Measurements from ENCODE around the gene BHMT2. TPM values are rescaled to one million over a fixed set of nuclear protein-coding genes. Genes with fewer than 3 reads are reported as not detected.

Gene BHMT2
- total and polyA plus RNA-seq, 2 experiments from 2014 or later = 1.7 to 1.9 TPM

DNA sequence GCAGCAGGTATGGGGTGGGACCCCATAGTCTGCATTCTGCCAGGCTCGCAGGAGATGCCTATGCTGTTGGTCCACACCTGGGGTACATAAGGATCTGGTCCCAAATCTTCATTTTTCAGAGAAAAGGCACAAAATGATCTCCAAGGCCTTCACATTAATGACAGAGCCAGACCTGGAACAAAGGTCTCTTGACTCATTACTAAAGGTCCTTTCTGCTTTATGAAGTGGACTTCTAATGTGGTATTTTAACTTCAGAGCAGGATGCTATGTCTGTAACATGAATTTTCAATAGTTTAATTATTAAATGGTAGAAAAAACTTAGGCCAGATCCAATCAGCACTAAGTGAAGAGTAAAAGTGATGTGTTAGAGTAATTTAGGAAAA, 38.1 kb upstream of the BHMT2 start:
- H3K36me3 ChIP-seq (ENCODE audit: insufficient read depth) = no peaks in the 10 kb centered on the region
- no peak overlapping the region for H3K4me3 ChIP-seq
- H3K27me3 ChIP-seq (ENCODE audit: insufficient read depth) = no peaks in the 10 kb centered on the region
- H4K20me1 ChIP-seq (replicated peaks; ENCODE audit: insufficient read depth) = no peaks in the 10 kb centered on the region
- TF ChIP-seq, protein P1, sequence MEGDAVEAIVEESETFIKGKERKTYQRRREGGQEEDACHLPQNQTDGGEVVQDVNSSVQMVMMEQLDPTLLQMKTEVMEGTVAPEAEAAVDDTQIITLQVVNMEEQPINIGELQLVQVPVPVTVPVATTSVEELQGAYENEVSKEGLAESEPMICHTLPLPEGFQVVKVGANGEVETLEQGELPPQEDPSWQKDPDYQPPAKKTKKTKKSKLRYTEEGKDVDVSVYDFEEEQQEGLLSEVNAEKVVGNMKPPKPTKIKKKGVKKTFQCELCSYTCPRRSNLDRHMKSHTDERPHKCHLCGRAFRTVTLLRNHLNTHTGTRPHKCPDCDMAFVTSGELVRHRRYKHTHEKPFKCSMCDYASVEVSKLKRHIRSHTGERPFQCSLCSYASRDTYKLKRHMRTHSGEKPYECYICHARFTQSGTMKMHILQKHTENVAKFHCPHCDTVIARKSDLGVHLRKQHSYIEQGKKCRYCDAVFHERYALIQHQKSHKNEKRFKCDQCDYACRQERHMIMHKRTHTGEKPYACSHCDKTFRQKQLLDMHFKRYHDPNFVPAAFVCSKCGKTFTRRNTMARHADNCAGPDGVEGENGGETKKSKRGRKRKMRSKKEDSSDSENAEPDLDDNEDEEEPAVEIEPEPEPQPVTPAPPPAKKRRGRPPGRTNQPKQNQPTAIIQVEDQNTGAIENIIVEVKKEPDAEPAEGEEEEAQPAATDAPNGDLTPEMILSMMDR (conservative IDR thresholded peaks at IDR 0.05; ENCODE audit: low read depth in 2 of 2) = no peak
- TF ChIP-seq ZNF114 (CRISPR knock-in tag; IDR thresholded peaks at IDR 0.05) (no peak), EZH2phosphoT487 (IDR thresholded peaks at IDR 0.05; ENCODE audit: unreplicated experiment) (no peak), ZNF331 (CRISPR knock-in tag; IDR thresholded peaks at IDR 0.05; ENCODE audit: low read depth) (no peak)
- TF ChIP-seq, protein P2, sequence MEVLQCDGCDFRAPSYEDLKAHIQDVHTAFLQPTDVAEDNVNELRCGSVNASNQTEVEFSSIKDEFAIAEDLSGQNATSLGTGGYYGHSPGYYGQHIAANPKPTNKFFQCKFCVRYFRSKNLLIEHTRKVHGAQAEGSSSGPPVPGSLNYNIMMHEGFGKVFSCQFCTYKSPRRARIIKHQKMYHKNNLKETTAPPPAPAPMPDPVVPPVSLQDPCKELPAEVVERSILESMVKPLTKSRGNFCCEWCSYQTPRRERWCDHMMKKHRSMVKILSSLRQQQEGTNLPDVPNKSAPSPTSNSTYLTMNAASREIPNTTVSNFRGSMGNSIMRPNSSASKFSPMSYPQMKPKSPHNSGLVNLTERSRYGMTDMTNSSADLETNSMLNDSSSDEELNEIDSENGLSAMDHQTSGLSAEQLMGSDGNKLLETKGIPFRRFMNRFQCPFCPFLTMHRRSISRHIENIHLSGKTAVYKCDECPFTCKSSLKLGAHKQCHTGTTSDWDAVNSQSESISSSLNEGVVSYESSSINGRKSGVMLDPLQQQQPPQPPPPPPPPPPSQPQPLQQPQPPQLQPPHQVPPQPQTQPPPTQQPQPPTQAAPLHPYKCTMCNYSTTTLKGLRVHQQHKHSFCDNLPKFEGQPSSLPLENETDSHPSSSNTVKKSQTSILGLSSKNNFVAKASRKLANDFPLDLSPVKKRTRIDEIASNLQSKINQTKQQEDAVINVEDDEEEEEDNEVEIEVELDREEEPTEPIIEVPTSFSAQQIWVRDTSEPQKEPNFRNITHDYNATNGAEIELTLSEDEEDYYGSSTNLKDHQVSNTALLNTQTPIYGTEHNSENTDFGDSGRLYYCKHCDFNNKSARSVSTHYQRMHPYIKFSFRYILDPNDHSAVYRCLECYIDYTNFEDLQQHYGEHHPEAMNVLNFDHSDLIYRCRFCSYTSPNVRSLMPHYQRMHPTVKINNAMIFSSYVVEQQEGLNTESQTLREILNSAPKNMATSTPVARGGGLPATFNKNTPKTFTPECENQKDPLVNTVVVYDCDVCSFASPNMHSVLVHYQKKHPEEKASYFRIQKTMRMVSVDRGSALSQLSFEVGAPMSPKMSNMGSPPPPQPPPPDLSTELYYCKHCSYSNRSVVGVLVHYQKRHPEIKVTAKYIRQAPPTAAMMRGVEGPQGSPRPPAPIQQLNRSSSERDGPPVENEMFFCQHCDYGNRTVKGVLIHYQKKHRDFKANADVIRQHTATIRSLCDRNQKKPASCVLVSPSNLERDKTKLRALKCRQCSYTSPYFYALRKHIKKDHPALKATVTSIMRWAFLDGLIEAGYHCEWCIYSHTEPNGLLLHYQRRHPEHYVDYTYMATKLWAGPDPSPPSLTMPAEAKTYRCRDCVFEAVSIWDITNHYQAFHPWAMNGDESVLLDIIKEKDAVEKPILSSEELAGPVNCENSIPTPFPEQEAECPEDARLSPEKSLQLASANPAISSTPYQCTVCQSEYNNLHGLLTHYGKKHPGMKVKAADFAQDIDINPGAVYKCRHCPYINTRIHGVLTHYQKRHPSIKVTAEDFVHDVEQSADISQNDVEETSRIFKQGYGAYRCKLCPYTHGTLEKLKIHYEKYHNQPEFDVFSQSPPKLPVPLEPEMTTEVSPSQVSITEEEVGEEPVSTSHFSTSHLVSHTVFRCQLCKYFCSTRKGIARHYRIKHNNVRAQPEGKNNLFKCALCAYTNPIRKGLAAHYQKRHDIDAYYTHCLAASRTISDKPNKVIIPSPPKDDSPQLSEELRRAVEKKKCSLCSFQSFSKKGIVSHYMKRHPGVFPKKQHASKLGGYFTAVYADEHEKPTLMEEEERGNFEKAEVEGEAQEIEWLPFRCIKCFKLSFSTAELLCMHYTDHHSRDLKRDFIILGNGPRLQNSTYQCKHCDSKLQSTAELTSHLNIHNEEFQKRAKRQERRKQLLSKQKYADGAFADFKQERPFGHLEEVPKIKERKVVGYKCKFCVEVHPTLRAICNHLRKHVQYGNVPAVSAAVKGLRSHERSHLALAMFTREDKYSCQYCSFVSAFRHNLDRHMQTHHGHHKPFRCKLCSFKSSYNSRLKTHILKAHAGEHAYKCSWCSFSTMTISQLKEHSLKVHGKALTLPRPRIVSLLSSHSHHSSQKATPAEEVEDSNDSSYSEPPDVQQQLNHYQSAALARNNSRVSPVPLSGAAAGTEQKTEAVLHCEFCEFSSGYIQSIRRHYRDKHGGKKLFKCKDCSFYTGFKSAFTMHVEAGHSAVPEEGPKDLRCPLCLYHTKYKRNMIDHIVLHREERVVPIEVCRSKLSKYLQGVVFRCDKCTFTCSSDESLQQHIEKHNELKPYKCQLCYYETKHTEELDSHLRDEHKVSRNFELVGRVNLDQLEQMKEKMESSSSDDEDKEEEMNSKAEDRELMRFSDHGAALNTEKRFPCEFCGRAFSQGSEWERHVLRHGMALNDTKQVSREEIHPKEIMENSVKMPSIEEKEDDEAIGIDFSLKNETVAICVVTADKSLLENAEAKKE (CRISPR knock-in tag; IDR thresholded peaks at IDR 0.05) = no peak
- TF ChIP-seq, protein P3, sequence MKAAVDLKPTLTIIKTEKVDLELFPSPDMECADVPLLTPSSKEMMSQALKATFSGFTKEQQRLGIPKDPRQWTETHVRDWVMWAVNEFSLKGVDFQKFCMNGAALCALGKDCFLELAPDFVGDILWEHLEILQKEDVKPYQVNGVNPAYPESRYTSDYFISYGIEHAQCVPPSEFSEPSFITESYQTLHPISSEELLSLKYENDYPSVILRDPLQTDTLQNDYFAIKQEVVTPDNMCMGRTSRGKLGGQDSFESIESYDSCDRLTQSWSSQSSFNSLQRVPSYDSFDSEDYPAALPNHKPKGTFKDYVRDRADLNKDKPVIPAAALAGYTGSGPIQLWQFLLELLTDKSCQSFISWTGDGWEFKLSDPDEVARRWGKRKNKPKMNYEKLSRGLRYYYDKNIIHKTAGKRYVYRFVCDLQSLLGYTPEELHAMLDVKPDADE (IDR thresholded peaks at IDR 0.05) = no peak
- H3K27ac ChIP-seq (ENCODE audit: low read depth) = no peak overlapping the region
- H3K4me1 ChIP-seq (ENCODE audit: insufficient read depth) = no peaks in the 10 kb centered on the region
- H3K36me3 Mint-ChIP-seq (ENCODE audit: low read depth) = no peaks in the 10 kb centered on the region
- H3K9me3 Mint-ChIP-seq = no peaks in the 10 kb centered on the region
- no peaks in the 10 kb centered on the region for H3K27me3 Mint-ChIP-seq (ENCODE audit: insufficient read depth, low read depth, poor library complexity)
- DNase-seq (ENCODE audit: low spot score) = no peak
- H2AFZ ChIP-seq = no peak overlapping the region
- no peaks in the 10 kb centered on the region for H3K9me2 ChIP-seq (ENCODE audit: insufficient read depth)
- no peak for ATAC-seq
- H3F3A ChIP-seq (replicated peaks; ENCODE audit: low read depth) = no peaks in the 10 kb centered on the region
- no peaks in the 10 kb centered on the region for H3K4me1 Mint-ChIP-seq
- H3K79me2 ChIP-seq (replicated peaks; ENCODE audit: insufficient read depth) = no peaks in the 10 kb centered on the region
- no peak overlapping the region for H3K4me2 ChIP-seq
- no peak overlapping the region for H3K4me3 Mint-ChIP-seq
- no peak overlapping the region for H3K27ac Mint-ChIP-seq
